Measurements from ENCODE around the gene ZNF124. TPM values are rescaled to one million over a fixed set of nuclear protein-coding genes. Genes with fewer than 3 reads are reported as not detected.
A peak's percentile ranks its signal among the peaks of the same experiment; 100 is the strongest.

Gene ZNF124
- total and polyA plus RNA-seq, 7 donors, result 4.5 to 122 (median 43.2) TPM

GRCh38 chr1:247111700-247112478 lies 59.9 kb downstream of the ZNF124 start:
- 1 to 3% methylated on average over 78 of the region's 78 CpGs for WGBS, 2 donors
- peak; percentile 87 for DNase-seq
- intact Hi-C loops (cut with DNase I), result no loop called here

GRCh38 chr1:247111259-247111699 lies 60.5 kb downstream of the ZNF124 start:
- intact Hi-C loops (cut with DNase I), result no loop called here
- peaks cover 0 to 23% (median 15%) of the 10 kb centered on the region in 4 donors for H3K4me1 ChIP-seq
- peak overlapping the region; percentile 85 to 91 (median 88) for H3K27ac ChIP-seq
- H3K4me3 ChIP-seq, result peak overlapping the region; percentile 52 to 94 (median 74)
- DNase-seq, result no peak
- no peaks in the 10 kb centered on the region for H3K9me3 ChIP-seq
- WGBS, 2 donors, result 1% methylated on average over 62 of the region's 62 CpGs
- no peak for TF ChIP-seq POLR2A (IDR thresholded peaks at IDR 0.05)
- no peak for TF ChIP-seq POLR2AphosphoS5 (IDR thresholded peaks at IDR 0.05)
- no peak for TF ChIP-seq CTCF (IDR thresholded peaks at IDR 0.05)
- TF ChIP-seq EP300 (IDR thresholded peaks at IDR 0.05), result no peak
- no peaks in the 10 kb centered on the region for H3K36me3 ChIP-seq
- H3K27me3 ChIP-seq, result no peaks in the 10 kb centered on the region

More at GRCh38 chr1:247111700-247112478, 59.9 kb downstream of the ZNF124 start:
- Histone ChIP-seq H3K4me3 (peak overlapping the region; percentile 52 to 94 (median 74)), H3K9me3 (no peaks in the 10 kb centered on the region), H3K4me1 (peaks cover 0 to 23% (median 15%) of the 10 kb centered on the region in 4 donors), H3K27me3 (no peaks in the 10 kb centered on the region), H3K27ac (peak overlapping the region; percentile 85 to 91 (median 88)), H3K36me3 (no peaks in the 10 kb centered on the region)
- TF ChIP-seq POLR2A (IDR thresholded peaks at IDR 0.05) (no peak), POLR2AphosphoS5 (IDR thresholded peaks at IDR 0.05) (peak; percentile 34 to 62 (median 59))

- 8 to 18% methylated on average over 30 of the region's 30 CpGs for WGBS, 2 donors
- Histone ChIP-seq H3K27me3 (no peaks in the 10 kb centered on the region), H3K4me1 (peaks cover 0 to 23% (median 15%) of the 10 kb centered on the region in 4 donors), H3K4me3 (peak overlapping the region; percentile 52 to 94 (median 74)), H3K9me3 (no peaks in the 10 kb centered on the region), H3K27ac (peak overlapping the region; percentile 85 to 91 (median 88)), H3K36me3 (no peaks in the 10 kb centered on the region)
- TF ChIP-seq POLR2A (IDR thresholded peaks at IDR 0.05), result no peak
- no peak for TF ChIP-seq POLR2AphosphoS5 (IDR thresholded peaks at IDR 0.05)
- intact Hi-C loops (cut with DNase I), result no loop called here
- DNase-seq, result no peak
Observed at GRCh38 chr1:247110627-247111258, 61.1 kb downstream of the ZNF124 start.

- no peak overlapping the region for H3K27ac ChIP-seq
- H3K9me3 ChIP-seq, result no peaks in the 10 kb centered on the region
- DNase-seq, result no peak
- no peak overlapping the region for H3K4me3 ChIP-seq
- H3K36me3 ChIP-seq, result no peaks in the 10 kb centered on the region
- TF ChIP-seq CTCF (IDR thresholded peaks at IDR 0.05) (no peak), EP300 (IDR thresholded peaks at IDR 0.05) (no peak), POLR2A (IDR thresholded peaks at IDR 0.05) (no peak), POLR2AphosphoS5 (IDR thresholded peaks at IDR 0.05) (no peak)
- peaks cover 0 to 39% (median 27%) of the 10 kb centered on the region in 4 donors for H3K4me1 ChIP-seq
- H3K27me3 ChIP-seq, result no peaks in the 10 kb centered on the region
- intact Hi-C loops (cut with DNase I), result loop anchor here (5.0 to 10.0 kb wide), 2 partner anchors 225 to 543 kb away; partner anchors contain the start of genes CNST, TFB2M and ZNF496
- WGBS, 2 donors, result 90 to 91% methylated on average over 7 of the region's 7 CpGs
Observed at GRCh38 chr1:247107694-247108093, 64.1 kb downstream of the ZNF124 start.

- intact Hi-C loops (cut with DNase I), result loop anchor here (2.0 to 10.0 kb wide), 3 partner anchors 173 to 541 kb away; partner anchors contain the start of genes CNST, TFB2M and ZNF496
- 91 to 96% methylated on average over 15 of the region's 15 CpGs for WGBS, 2 donors
- TF ChIP-seq POLR2AphosphoS5 (IDR thresholded peaks at IDR 0.05) (no peak), CTCF (IDR thresholded peaks at IDR 0.05) (no peak), POLR2A (IDR thresholded peaks at IDR 0.05) (no peak), EP300 (IDR thresholded peaks at IDR 0.05) (no peak)
Observed at GRCh38 chr1:247105966-247106365, 65.9 kb downstream of the ZNF124 start.

More at GRCh38 chr1:247105966-247106365, 65.9 kb downstream of the ZNF124 start:
- Histone ChIP-seq H3K27ac (no peak overlapping the region), H3K36me3 (peaks cover 2 to 12% (median 10%) of the 10 kb centered on the region in 4 donors), H3K4me1 (peaks cover 0 to 31% (median 26%) of the 10 kb centered on the region in 4 donors), H3K27me3 (no peaks in the 10 kb centered on the region), H3K4me3 (no peak overlapping the region), H3K9me3 (peaks cover 0 to 5% (median 0%) of the 10 kb centered on the region in 4 donors)
- no peak for DNase-seq

Small RNA genes within 50 kb of the gene (small RNA-seq; reads per million reads assigned to genes)
- gene AL390728.3 (0 reads per million in 3 donors), gene RNA5SP82 (0 to 0.11 (median 0) reads per million in 3 donors)

Other genes starting within 250 kb of the ZNF124 start
- gene AHCTF1, start 240.1 kb downstream of the ZNF124 start, total RNA-seq, result 10 to 100 TPM; 35.7 to 61.8 (median 42.5) TPM
- gene AHCTF1, start 240.1 kb downstream of the ZNF124 start, polyA plus RNA-seq, result 10 to 100 TPM in 1 of 3 donors, 1 to 10 TPM in 2; 3.7 to 11.4 (median 4.8) TPM
- gene ZNF695, start 164.0 kb downstream of the ZNF124 start, total RNA-seq, result under 1 TPM in 1 of 4 donors, not detected in 3; 0.14 TPM
- gene ZNF695, start 164.0 kb downstream of the ZNF124 start, polyA plus RNA-seq, result 1 to 10 TPM in 2 of 3 donors, under 1 TPM in 1; under 0.01 to 1.4 (median 1.2) TPM
- gene ZNF670, start 93.2 kb downstream of the ZNF124 start, total RNA-seq, result 1 to 10 TPM; 3.0 to 6.7 (median 3.9) TPM
- gene ZNF670, start 93.2 kb downstream of the ZNF124 start, polyA plus RNA-seq, result 1 to 10 TPM; 2.1 to 3.5 (median 2.4) TPM
- 1 to 10 TPM; 4.2 to 5.8 (median 5.2) TPM for gene ZNF669, start 67.7 kb downstream of the ZNF124 start, total RNA-seq
- gene ZNF669, start 67.7 kb downstream of the ZNF124 start, polyA plus RNA-seq, result 1 to 10 TPM; 3.6 to 5.1 (median 3.9) TPM
- not detected for gene VN1R5, start 84.1 kb upstream of the ZNF124 start, total RNA-seq
- gene VN1R5, start 84.1 kb upstream of the ZNF124 start, polyA plus RNA-seq, result not detected
- gene ZNF496, start 159.8 kb upstream of the ZNF124 start, total RNA-seq, result 10 to 100 TPM; 31.6 to 70.7 (median 37.3) TPM
- gene ZNF496, start 159.8 kb upstream of the ZNF124 start, polyA plus RNA-seq, result 10 to 100 TPM in 1 of 3 donors, 1 to 10 TPM in 2; 3.2 to 10.1 (median 4.8) TPM
- 1 to 10 TPM; 1.4 to 3.3 (median 3.0) TPM for gene NLRP3, start 244.2 kb upstream of the ZNF124 start, total RNA-seq
- 1 to 10 TPM; 1.1 to 3.2 (median 1.8) TPM for gene NLRP3, start 244.2 kb upstream of the ZNF124 start, polyA plus RNA-seq

Measured in sigmoid colon (tissue), 7 donors.